GM19035 (cell line): ENCODE data around the gene IQGAP2.
A peak's percentile ranks its signal among the peaks of the same experiment; 100 is the strongest.
"Not testable (repeated sequence)": the region's sequence is repeated elsewhere in the genome, so short reads cannot be mapped to it uniquely, and the experiment has no call there.

Experiments used
- ATAC-seq: cut with Tn5 transposase; IDR thresholded peaks from one replicate; pipeline ENCODE4 v1.9.1; 2021; ENCODE audit not compliant: unreplicated experiment

IQGAP2 gene

GRCh38 chr5:76600716-76601115 is 197.6 kb downstream of the IQGAP2 start:
- ATAC-seq, result no peak

GRCh38 chr5:76601470-76601869 is 198.4 kb downstream of the IQGAP2 start:
- ATAC-seq, result no peak

- no peak for ATAC-seq
Observed at GRCh38 chr5:76602094-76602726, 199.1 kb downstream of the IQGAP2 start.

- not testable (repeated sequence) for ATAC-seq
Observed at GRCh38 chr5:76603991-76604390, 200.9 kb downstream of the IQGAP2 start.

- ATAC-seq, result no peak
Observed at GRCh38 chr5:76604838-76605237, 201.8 kb downstream of the IQGAP2 start.

- ATAC-seq, result no peak
Observed at GRCh38 chr5:76606701-76607100, 203.6 kb downstream of the IQGAP2 start.

GRCh38 chr5:76607353-76607871 is 204.3 kb downstream of the IQGAP2 start:
- ATAC-seq, result peak; percentile 44

- peak; percentile 45 for ATAC-seq
Observed at GRCh38 chr5:76608833-76609232, 205.7 kb downstream of the IQGAP2 start.

GRCh38 chr5:76610196-76610595 is 207.1 kb downstream of the IQGAP2 start:
- no peak for ATAC-seq

- no peak for ATAC-seq
Observed at GRCh38 chr5:76612942-76613341, 209.9 kb downstream of the IQGAP2 start.

GRCh38 chr5:76615759-76616158 is 212.7 kb downstream of the IQGAP2 start:
- no peak for ATAC-seq

GRCh38 chr5:76616206-76616605 is 213.1 kb downstream of the IQGAP2 start:
- no peak for ATAC-seq

- ATAC-seq, result no peak
Observed at GRCh38 chr5:76617229-76617628, 214.1 kb downstream of the IQGAP2 start.

GRCh38 chr5:76617675-76618074 is 214.6 kb downstream of the IQGAP2 start:
- ATAC-seq, result no peak

GRCh38 chr5:76620166-76620565 is 217.1 kb downstream of the IQGAP2 start:
- ATAC-seq, result no peak

GRCh38 chr5:76622076-76622475 is 219.0 kb downstream of the IQGAP2 start:
- no peak for ATAC-seq

- ATAC-seq, result no peak
Observed at GRCh38 chr5:76622973-76623596, 220.0 kb downstream of the IQGAP2 start, which contains the start of gene F2RL2. TSS of gene F2RL2 (minus strand) at chr5:76623403. CDS start at chr5:76623230, 173 bp downstream.

- no peak for ATAC-seq
Observed at GRCh38 chr5:76625087-76625815, 222.2 kb downstream of the IQGAP2 start.

GRCh38 chr5:76626738-76627137 is 223.7 kb downstream of the IQGAP2 start:
- no peak for ATAC-seq

- ATAC-seq, result no peak
Observed at GRCh38 chr5:76634661-76635060, 231.6 kb downstream of the IQGAP2 start.

- no peak for ATAC-seq
Observed at GRCh38 chr5:76637490-76637889, 234.4 kb downstream of the IQGAP2 start.

- ATAC-seq, result no peak
Observed at GRCh38 chr5:76638479-76638878, 235.4 kb downstream of the IQGAP2 start.
